Endothelial cell of umbilical vein (primary cell): ENCODE measurements around the gene UBE3B. TPM values are rescaled to one million over a fixed set of nuclear protein-coding genes. Genes with fewer than 3 reads are reported as not detected.

ENCODE experiments used
- BruUV-seq: library from RNA; stranded (reverse); fragments of 400-500 nt; replicated peaks from 2 replicates; lab custom pipeline; 2021; lab: Mats Ljungman, UMichigan
- CTCF ChIA-PET: fragments of 300-600, 350-600 bp; sonication (Branson Sonifier 250); formaldehyde crosslinking; loops from one replicate; lab custom pipeline; 2021; ENCODE audit warnings: antibody characterized with exemption, inconsistent platforms; lab: Charles Lee
- POLR2A ChIA-PET: fragments of 300-600, 350-600 bp; sonication (Branson Sonifier 250); formaldehyde crosslinking; loops from one replicate; lab custom pipeline; 2021; ENCODE audit warnings: antibody characterized with exemption, inconsistent platforms; lab: Charles Lee
- DNase-seq: peaks from one replicate; pipeline ENCODE4 v3.0.0-alpha.2; 2011; ENCODE audit warnings: low read depth, low spot score
- FAIRE-seq: peaks from 2 replicates; lab custom pipeline; 2011; peaks lifted over from hg19 to GRCh38; lab: Jason Lieb, UNC
- H2AFZ ChIP-seq: 2 replicates; pipeline ENCODE4 v1.6.0; 2012; ENCODE audit warnings: low read depth, low read length, control low read depth, inconsistent platforms
- H3K27ac ChIP-seq: 2 replicates; pipeline ENCODE4 v1.5.1; 2011; ENCODE audit warnings: low read depth, mild to moderate bottlenecking, control low read depth, low read length, moderate library complexity; ENCODE audit not compliant: insufficient read depth
- H3K27me3 ChIP-seq, 2 experiments: 2 replicates each; pipeline versions ENCODE4 v1.6.0 to v1.6.1; 2011; ENCODE audit warnings: low read length in 2 of 2, mixed read lengths in 1 of 2; ENCODE audit not compliant: control insufficient read depth in 2 of 2, insufficient read depth in 2 of 2
- H3K36me3 ChIP-seq, 2 experiments: 2 replicates in 1 of 2; 3 replicates in 1 of 2; pipeline ENCODE4 v1.5.1; 2011; ENCODE audit warnings: low read length in 2 of 2, mild to moderate bottlenecking in 1 of 2, moderate library complexity in 1 of 2; ENCODE audit not compliant: control insufficient read depth in 2 of 2, insufficient read depth in 2 of 2; ENCODE audit errors: extremely low read depth in 1 of 2
- H3K4me1 ChIP-seq: 3 replicates; pipeline ENCODE4 v1.5.1; 2011; ENCODE audit warnings: mild to moderate bottlenecking, low read length; ENCODE audit not compliant: control insufficient read depth, insufficient read depth; ENCODE audit errors: extremely low read depth
- H3K4me2 ChIP-seq: 2 replicates; pipeline ENCODE4 v1.6.1; 2011; ENCODE audit warnings: low read length, control low read depth, mixed read lengths; ENCODE audit not compliant: insufficient read depth
- H3K4me3 ChIP-seq, 3 experiments: fragments of 200-600 bp in 1 of 3; sonication (generic), shearing (Covaris generic) in 1 of 3; replicated peaks in 1 of 3; 2 replicates each; pipeline ENCODE4 v1.5.1; 2011 to 2016; ENCODE audit warnings: control low read depth in 3 of 3, low read length in 3 of 3, mild to moderate bottlenecking in 2 of 3, inconsistent platforms in 1 of 3, low read depth in 1 of 3, moderate library complexity in 1 of 3; ENCODE audit not compliant: insufficient read depth in 1 of 3
- H3K79me2 ChIP-seq: 2 replicates; pipeline ENCODE4 v1.6.0; 2012; ENCODE audit warnings: low read length, inconsistent platforms; ENCODE audit not compliant: control insufficient read depth, insufficient read depth
- H3K9ac ChIP-seq: replicated peaks from 2 replicates; pipeline ENCODE3; 2011; ENCODE audit warnings: low read length, control low read depth; ENCODE audit not compliant: insufficient read depth; ENCODE audit errors: extremely low read depth
- H3K9me1 ChIP-seq: replicated peaks from 3 replicates; pipeline ENCODE4 v1.6.0; 2011; ENCODE audit warnings: mild to moderate bottlenecking, low read length; ENCODE audit not compliant: control insufficient read depth, insufficient read depth; ENCODE audit errors: extremely low read depth
- H3K9me3 ChIP-seq: replicated peaks from 2 replicates; pipeline ENCODE4 v1.5.1; 2012; ENCODE audit warnings: low read length, inconsistent platforms; ENCODE audit not compliant: control insufficient read depth, insufficient read depth
- H4K20me1 ChIP-seq: replicated peaks from 2 replicates; pipeline ENCODE3; 2011; ENCODE audit warnings: mild to moderate bottlenecking, low read length; ENCODE audit not compliant: control insufficient read depth, insufficient read depth; ENCODE audit errors: extremely low read depth
- FOS ChIP-seq: IDR thresholded peaks from 2 replicates; pipeline ENCODE4 v1.6.1; 2011; ENCODE audit warnings: mild to moderate bottlenecking, low read length, moderate library complexity, borderline replicate concordance; ENCODE audit not compliant: insufficient read depth
- GATA2 ChIP-seq: IDR thresholded peaks from 2 replicates; pipeline ENCODE4 v1.7.0; 2011; ENCODE audit warnings: low read depth, mild to moderate bottlenecking, moderate library complexity, mixed read lengths, low read length; ENCODE audit not compliant: insufficient read length, insufficient read depth
- POLR2AphosphoS5 ChIP-seq: IDR thresholded peaks from 2 replicates; pipeline ENCODE4 v1.6.1; 2012; ENCODE audit warnings: low read depth, mild to moderate bottlenecking, control low read depth, low read length, moderate library complexity; ENCODE audit not compliant: insufficient read depth
- dilution Hi-C: fragments of 300-500 bp; cut with MboI; formaldehyde crosslinking; loops from one replicate; pipeline ENCODE4 v1.15.0; 2019; ENCODE audit warnings: low sequenced_read_pairs; ENCODE audit not compliant: extremely low pct_ligation_motif_present
- intact Hi-C: fragments of 100-400 bp; cut with micrococcal nuclease; formaldehyde crosslinking; loops from one replicate; pipeline ENCODE4 v1.10.0; 2022
- polyA plus RNA-seq, 4 experiments: library from polyadenylated mRNA; depleted of rRNA in 3 of 4; stranded (reverse) in 3 of 4; unstranded in 1 of 4; fragments of >200 nt; gene quantifications; 2 replicates each; pipeline versions ENCODE4 v1.2.1 to v1.2.3, GENCODE V29; 2011 to 2012; ENCODE audit warnings: missing spikeins in 1 of 4
- total RNA-seq: library from RNA; stranded (reverse); gene quantifications from 2 replicates; pipeline ENCODE4 v1.2.3, GENCODE V29; 2021
- TF ChIP-seq, protein P1 (sequence below): IDR thresholded peaks from 2 replicates; pipeline ENCODE4 v1.6.1; 2011; ENCODE audit not compliant: insufficient read depth, insufficient read length
- TF ChIP-seq, protein P2 (sequence below), 2 donors: IDR thresholded peaks; 1 replicate in 1 of 2; 2 replicates in 1 of 2; pipeline ENCODE4 v1.5.1; 2011; ENCODE audit warnings: low read length in 2 of 2, mild to moderate bottlenecking in 2 of 2, moderate library complexity in 2 of 2, control low read depth in 1 of 2, inconsistent platforms in 1 of 2, low read depth in 1 of 2; ENCODE audit not compliant: insufficient read depth in 1 of 2; ENCODE audit errors: extremely low read depth in 1 of 2

The UBE3B gene
- total and polyA plus RNA-seq, 2 donors (not counting 3 experiments of a cell fraction or from before 2014, with no cell fraction given): 24.9 to 40.8 TPM

DNA sequence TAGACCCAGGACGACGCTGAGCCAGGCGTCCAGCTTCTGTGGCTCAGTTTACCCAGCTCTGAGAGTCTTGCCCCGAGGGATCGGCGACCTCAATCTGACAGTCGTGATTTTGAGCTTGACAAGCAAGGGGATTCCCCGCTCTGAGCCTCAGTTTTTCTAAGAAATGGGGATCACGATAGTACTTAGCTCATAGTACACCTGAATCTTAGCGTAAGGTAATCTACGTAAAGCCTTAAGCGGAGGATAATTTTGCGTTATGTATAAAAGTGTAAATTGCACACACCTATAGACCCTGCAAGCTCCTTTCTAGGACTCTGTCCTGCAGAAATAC, 96.4 kb downstream of the UBE3B start:
- Histone ChIP-seq H2AFZ (peak overlapping the region; percentile 66), H3K4me3 (peak overlapping the region; percentile 27 to 83 (median 82)), H3K36me3 (peaks cover 2 to 17% of the 10 kb centered on the region in 2 experiments), H3K27ac (no peak overlapping the region), H3K4me2 (peak overlapping the region; percentile 84), H3K27me3 (no peaks in the 10 kb centered on the region), H3K9me1 (no peaks in the 10 kb centered on the region), H3K4me1 (peaks cover 16% of the 10 kb centered on the region), H3K79me2 (peaks cover 6% of the 10 kb centered on the region), H4K20me1 (no peaks in the 10 kb centered on the region), H3K9me3 (no peaks in the 10 kb centered on the region), H3K9ac (peak overlapping the region; percentile 45)
- no TSS peak for BruUV-seq
- DNase-seq (no peak), FAIRE-seq (no peak)
- intact Hi-C loops: loop anchor here (1.0 to 10.0 kb wide), 5 partner anchors 55 to 201 kb away; partner anchors contain the start of genes FAM222A, KCTD10 and UBE3B
- CTCF ChIA-PET: interaction anchor here (0.9 to 4.2 kb wide), 10 partner anchors 14 to 271 kb away, joined by 3 to 37 read pairs (median 6); no protein-coding TSS in a partner anchor
- TF ChIP-seq GATA2 (no peak), POLR2AphosphoS5 (no peak)
- POLR2A ChIA-PET: interaction anchor here (1.1 to 1.3 kb wide), 2 partner anchors 12 to 25 kb away, joined by 3 read pairs; no protein-coding TSS in a partner anchor
- dilution Hi-C loops: no loop called here

DNA sequence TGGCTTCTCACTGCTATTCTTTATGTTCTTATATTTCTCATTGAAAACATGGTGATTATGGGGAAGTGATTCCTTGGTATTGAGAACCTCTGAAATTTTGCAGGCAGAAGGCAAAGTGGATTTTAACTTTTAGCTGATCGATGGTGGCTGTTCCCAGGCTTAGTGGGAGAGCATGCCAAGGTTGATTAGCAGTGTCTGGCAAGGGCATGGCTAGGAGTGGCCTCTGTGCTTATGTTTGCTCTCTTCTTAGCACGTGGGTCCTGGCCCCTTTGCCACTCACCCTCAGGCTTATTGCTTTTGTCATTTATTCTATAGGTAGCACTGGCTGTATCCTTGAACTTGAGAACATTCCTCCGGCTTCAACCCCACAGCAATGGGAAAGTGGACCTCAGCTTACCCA, 98.2 kb downstream of the UBE3B start:
- H3K27me3 ChIP-seq: no peaks in the 10 kb centered on the region
- FAIRE-seq (no peak), DNase-seq (no peak)
- ChIA-PET CTCF (interaction anchor here (3.4 to 4.2 kb wide), 3 partner anchors 22 to 199 kb away, joined by 16 to 37 read pairs (median 24); no protein-coding TSS in a partner anchor), POLR2A (no interaction called here)
- peaks cover 5 to 26% of the 10 kb centered on the region in 2 experiments for H3K36me3 ChIP-seq
- no TSS peak for BruUV-seq
- H3K4me3 ChIP-seq: no peak overlapping the region
- H3K4me2 ChIP-seq: no peak overlapping the region
- H3K9me1 ChIP-seq: no peaks in the 10 kb centered on the region
- TF ChIP-seq, protein P1, sequence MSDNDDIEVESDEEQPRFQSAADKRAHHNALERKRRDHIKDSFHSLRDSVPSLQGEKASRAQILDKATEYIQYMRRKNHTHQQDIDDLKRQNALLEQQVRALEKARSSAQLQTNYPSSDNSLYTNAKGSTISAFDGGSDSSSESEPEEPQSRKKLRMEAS: no peak
- TF ChIP-seq FOS (no peak), GATA2 (no peak)
- TF ChIP-seq, protein P2, sequence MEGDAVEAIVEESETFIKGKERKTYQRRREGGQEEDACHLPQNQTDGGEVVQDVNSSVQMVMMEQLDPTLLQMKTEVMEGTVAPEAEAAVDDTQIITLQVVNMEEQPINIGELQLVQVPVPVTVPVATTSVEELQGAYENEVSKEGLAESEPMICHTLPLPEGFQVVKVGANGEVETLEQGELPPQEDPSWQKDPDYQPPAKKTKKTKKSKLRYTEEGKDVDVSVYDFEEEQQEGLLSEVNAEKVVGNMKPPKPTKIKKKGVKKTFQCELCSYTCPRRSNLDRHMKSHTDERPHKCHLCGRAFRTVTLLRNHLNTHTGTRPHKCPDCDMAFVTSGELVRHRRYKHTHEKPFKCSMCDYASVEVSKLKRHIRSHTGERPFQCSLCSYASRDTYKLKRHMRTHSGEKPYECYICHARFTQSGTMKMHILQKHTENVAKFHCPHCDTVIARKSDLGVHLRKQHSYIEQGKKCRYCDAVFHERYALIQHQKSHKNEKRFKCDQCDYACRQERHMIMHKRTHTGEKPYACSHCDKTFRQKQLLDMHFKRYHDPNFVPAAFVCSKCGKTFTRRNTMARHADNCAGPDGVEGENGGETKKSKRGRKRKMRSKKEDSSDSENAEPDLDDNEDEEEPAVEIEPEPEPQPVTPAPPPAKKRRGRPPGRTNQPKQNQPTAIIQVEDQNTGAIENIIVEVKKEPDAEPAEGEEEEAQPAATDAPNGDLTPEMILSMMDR (IDR thresholded peaks at IDR 0.05; ENCODE audit: extremely low read depth in 1 of 2, insufficient read depth in 1 of 2, low read depth in 1 of 2, low read length in 2 of 2): no peak
- H3K4me1 ChIP-seq: peaks cover 16% of the 10 kb centered on the region
- H3K27ac ChIP-seq: no peak overlapping the region
- H4K20me1 ChIP-seq: no peaks in the 10 kb centered on the region
- dilution Hi-C loops (no loop called here), intact Hi-C loops (loop anchor here (10.0 kb wide), 1 partner anchor 139 kb away; the partner anchor contains the start of gene FAM222A)
- H2AFZ ChIP-seq: no peak overlapping the region
- peaks cover 6% of the 10 kb centered on the region for H3K79me2 ChIP-seq
- no peak overlapping the region for H3K9ac ChIP-seq
- no peaks in the 10 kb centered on the region for H3K9me3 ChIP-seq
